Common myeloid progenitor, CD34-positive (primary cell): ENCODE results near the gene HNRNPC.
A peak's percentile ranks its signal among the peaks of the same experiment; 100 is the strongest.

Source experiments
- CTCF ChIA-PET: fragments of 350-600 bp; sonication (Branson Sonifier 250); formaldehyde crosslinking; loops from one replicate; lab custom pipeline; 2021; ENCODE audit warnings: antibody characterized with exemption; lab: Charles Lee
- POLR2A ChIA-PET: fragments of 350-600 bp; sonication (Branson Sonifier 250); formaldehyde crosslinking; loops from one replicate; lab custom pipeline; 2021; ENCODE audit warnings: antibody characterized with exemption; lab: Charles Lee
- DNase-seq, 3 donors: peaks; one replicate each; pipeline versions ENCODE4 v3.0.0 to v3.0.0-alpha.2; 2013
- H3K27ac ChIP-seq, 2 experiments: 1 replicate in 1 of 2; 2 replicates in 1 of 2; pipeline ENCODE4 v1.7.0; 2013; ENCODE audit warnings: inconsistent platforms in 2 of 2, low read length in 2 of 2, mild to moderate bottlenecking in 2 of 2, low read depth in 1 of 2, moderate library complexity in 1 of 2; ENCODE audit not compliant: severe bottlenecking in 2 of 2, insufficient read depth in 1 of 2, poor library complexity in 1 of 2
- H3K27me3 ChIP-seq, 5 experiments: replicated peaks in 2 of 5; 1 replicate in 3 of 5; 2 replicates in 2 of 5; pipeline versions ENCODE4 v1.6.1 to v1.7.0; 2013; ENCODE audit warnings: low read length in 4 of 5, mild to moderate bottlenecking in 2 of 5, moderate library complexity in 2 of 5, inconsistent platforms in 1 of 5; ENCODE audit not compliant: insufficient read depth in 5 of 5, control insufficient read depth in 4 of 5
- H3K36me3 ChIP-seq, 4 experiments: 1 replicate in 2 of 4; 2 replicates in 2 of 4; pipeline versions ENCODE4 v1.6.1 to v1.7.0; 2013; ENCODE audit warnings: low read length in 3 of 4, control low read depth in 1 of 4, mild to moderate bottlenecking in 1 of 4; ENCODE audit not compliant: control insufficient read depth in 4 of 4, insufficient read depth in 4 of 4
- H3K4me1 ChIP-seq, 4 experiments: 1 replicate in 3 of 4; 2 replicates in 1 of 4; pipeline versions ENCODE4 v1.6.1 to v1.7.1; 2013; ENCODE audit warnings: low read length in 3 of 4, mild to moderate bottlenecking in 3 of 4, control low read depth in 1 of 4, inconsistent platforms in 1 of 4, moderate library complexity in 1 of 4; ENCODE audit not compliant: control insufficient read depth in 4 of 4, insufficient read depth in 4 of 4; ENCODE audit errors: control extremely low read depth in 1 of 4
- H3K4me3 ChIP-seq, 7 experiments: 1 replicate in 4 of 7; 2 replicates in 3 of 7; pipeline versions ENCODE4 v1.5.1 to v1.7.0; 2013; ENCODE audit warnings: mild to moderate bottlenecking in 7 of 7, low read length in 6 of 7, moderate library complexity in 6 of 7, inconsistent platforms in 2 of 7, low read depth in 2 of 7, control low read depth in 1 of 7; ENCODE audit not compliant: insufficient read depth in 4 of 7, control insufficient read depth in 1 of 7; ENCODE audit errors: extremely low read depth in 1 of 7
- H3K9me3 ChIP-seq, 5 experiments: 1 replicate in 4 of 5; 2 replicates in 1 of 5; pipeline versions ENCODE4 v1.6.1 to v1.7.1; 2013; ENCODE audit warnings: low read length in 4 of 5, mild to moderate bottlenecking in 2 of 5, inconsistent platforms in 1 of 5, low read depth in 1 of 5, moderate library complexity in 1 of 5; ENCODE audit not compliant: control insufficient read depth in 4 of 5, insufficient read depth in 2 of 5; ENCODE audit errors: control extremely low read depth in 1 of 5
- WGBS: methylation state at CpG from one replicate; pipeline ENCODE4 v1.1.5; 2013; ENCODE audit not compliant: insufficient coverage; 5-methylcytosine and 5-hydroxymethylcytosine counted together

HNRNPC gene

GRCh38 chr14:21264025-21264801, 5.0 kb downstream of the HNRNPC start:
- peaks cover 35 to 71% (median 50%) of the 10 kb centered on the region in 4 experiments for H3K4me1 ChIP-seq
- H3K36me3 ChIP-seq, result peaks cover 10 to 79% (median 41%) of the 10 kb centered on the region in 4 experiments
- H3K27me3 ChIP-seq, result no peaks in the 10 kb centered on the region
- no peaks in the 10 kb centered on the region for H3K9me3 ChIP-seq
- ChIA-PET POLR2A (no interaction called here), CTCF (interaction anchor here (2.2 kb wide), 1 partner anchor 10 kb away, joined by 20 read pairs; no protein-coding TSS in a partner anchor)
- DNase-seq, result peak; percentile 50 to 72 (median 59)
- peak overlapping the region in 1 of 2 experiments; percentile 36 for H3K27ac ChIP-seq
- WGBS, result 60% methylated on average over 1 of the region's 4 CpGs
- H3K4me3 ChIP-seq, result peak overlapping the region in 4 of 7 experiments; percentile 7 to 47 (median 28)

- DNase-seq, result peak; percentile 53 to 82 (median 73)
- H3K27ac ChIP-seq, result no peak overlapping the region
- no peaks in the 10 kb centered on the region for H3K9me3 ChIP-seq
- ChIA-PET POLR2A (no interaction called here), CTCF (no interaction called here)
- WGBS, result 48% methylated on average over 2 of the region's 5 CpGs
- peaks cover 13 to 86% (median 48%) of the 10 kb centered on the region in 4 experiments for H3K36me3 ChIP-seq
- no peaks in the 10 kb centered on the region for H3K27me3 ChIP-seq
- peak overlapping the region in 5 of 7 experiments; percentile 7 to 47 (median 27) for H3K4me3 ChIP-seq
- H3K4me1 ChIP-seq, result peaks cover 34 to 77% (median 55%) of the 10 kb centered on the region in 4 experiments
These were observed 5.8 kb downstream of the HNRNPC start for GRCh38 chr14:21263284-21264024.

- H3K36me3 ChIP-seq, result peaks cover 22 to 82% (median 50%) of the 10 kb centered on the region in 4 experiments
- peak overlapping the region in 2 of 7 experiments; percentile 30 to 44 for H3K4me3 ChIP-seq
- DNase-seq, result no peak
These were observed 6.8 kb downstream of the HNRNPC start for GRCh38 chr14:21262410-21262809.

GRCh38 chr14:21261824-21262223, 7.4 kb downstream of the HNRNPC start:
- no peaks in the 10 kb centered on the region for H3K9me3 ChIP-seq
- POLR2A ChIA-PET, result no interaction called here
- CTCF ChIA-PET, result no interaction called here
- H3K4me1 ChIP-seq, result peaks cover 30 to 77% (median 55%) of the 10 kb centered on the region in 4 experiments
- no peak overlapping the region for H3K4me3 ChIP-seq
- no peak overlapping the region for H3K27ac ChIP-seq
- DNase-seq, result no peak
- H3K27me3 ChIP-seq, result no peaks in the 10 kb centered on the region
- WGBS, result 100% methylated on average over 1 of the region's 1 CpG
- H3K36me3 ChIP-seq, result peaks cover 22 to 85% (median 52%) of the 10 kb centered on the region in 4 experiments

More at GRCh38 chr14:21262410-21262809, 6.8 kb downstream of the HNRNPC start:
- ChIA-PET POLR2A (no interaction called here), CTCF (no interaction called here)
- WGBS, result 100% methylated on average over 1 of the region's 3 CpGs
- Histone ChIP-seq H3K27ac (no peak overlapping the region), H3K9me3 (no peaks in the 10 kb centered on the region), H3K27me3 (no peaks in the 10 kb centered on the region), H3K4me1 (peaks cover 30 to 77% (median 57%) of the 10 kb centered on the region in 4 experiments)

- WGBS, result 95% methylated on average over 2 of the region's 5 CpGs
- Histone ChIP-seq H3K27me3 (no peaks in the 10 kb centered on the region), H3K27ac (peak overlapping the region in 1 of 2 experiments; percentile 16), H3K36me3 (peaks cover 29 to 84% (median 49%) of the 10 kb centered on the region in 4 experiments), H3K4me1 (peaks cover 26 to 56% (median 30%) of the 10 kb centered on the region in 4 experiments), H3K9me3 (no peaks in the 10 kb centered on the region), H3K4me3 (no peak overlapping the region)
- ChIA-PET CTCF (interaction anchor here (0.6 to 1.2 kb wide), 2 partner anchors 15 to 124 kb away, joined by 3 read pairs; no protein-coding TSS in a partner anchor), POLR2A (interaction anchor here (0.8 kb wide), 1 partner anchor 13 kb away, joined by 3 read pairs; no protein-coding TSS in a partner anchor)
- DNase-seq, result peak in 1 of 3 donors; percentile 12
These were observed 10.1 kb downstream of the HNRNPC start for GRCh38 chr14:21258889-21259787.
